Measurements from ENCODE around the gene CPT2.
A peak's percentile ranks its signal among the peaks of the same experiment; 100 is the strongest.

Gene CPT2

GRCh38 chr1:53218201-53218600, 21.6 kb downstream of the CPT2 start:
- DNase-seq (ENCODE audit: low spot score) = no peak

GRCh38 chr1:53219711-53220110, 23.1 kb downstream of the CPT2 start:
- DNase-seq (ENCODE audit: low spot score) = no peak

GRCh38 chr1:53220171-53220961, 23.7 kb downstream of the CPT2 start, which contains the start of gene CZIB:
Gene CZIB (minus strand): TSS chr1:53220634. CDS start chr1:53220575, 59 bp downstream.
- peak; percentile 94 for DNase-seq (ENCODE audit: low spot score)

GRCh38 chr1:53220962-53221286, 24.3 kb downstream of the CPT2 start:
- no peak for DNase-seq (ENCODE audit: low spot score)

GRCh38 chr1:53237638-53238037, 41.0 kb downstream of the CPT2 start:
- no peak for DNase-seq (ENCODE audit: low spot score)

- DNase-seq (ENCODE audit: low spot score) = peak; percentile 96
Observed at GRCh38 chr1:53238197-53239155, 41.9 kb downstream of the CPT2 start, which contains the start of gene MAGOH. Gene MAGOH (minus strand): TSS chr1:53238518. CDS start chr1:53238448, 70 bp downstream.

GRCh38 chr1:53241828-53242227, 45.2 kb downstream of the CPT2 start:
- no peak for DNase-seq (ENCODE audit: low spot score)

GRCh38 chr1:53242381-53242780, 45.8 kb downstream of the CPT2 start:
- DNase-seq (ENCODE audit: low spot score) = no peak

GRCh38 chr1:53244141-53244540, 47.5 kb downstream of the CPT2 start:
- DNase-seq (ENCODE audit: low spot score) = no peak

- DNase-seq (ENCODE audit: low spot score) = no peak
Observed at GRCh38 chr1:53246261-53247134, 49.9 kb downstream of the CPT2 start.

- no peak for DNase-seq (ENCODE audit: low spot score)
Observed at GRCh38 chr1:53249706-53250105, 53.1 kb downstream of the CPT2 start.

- no peak for DNase-seq (ENCODE audit: low spot score)
Observed at GRCh38 chr1:53250325-53250724, 53.7 kb downstream of the CPT2 start.

- DNase-seq (ENCODE audit: low spot score) = no peak
Observed at GRCh38 chr1:53254011-53254640, 57.5 kb downstream of the CPT2 start.

- no peak for DNase-seq (ENCODE audit: low spot score)
Observed at GRCh38 chr1:53255031-53255430, 58.4 kb downstream of the CPT2 start.

- DNase-seq (ENCODE audit: low spot score) = no peak
Observed at GRCh38 chr1:53256511-53257453, 60.2 kb downstream of the CPT2 start.

- no peak for DNase-seq (ENCODE audit: low spot score)
Observed at GRCh38 chr1:53257454-53258081, 60.9 kb downstream of the CPT2 start.

GRCh38 chr1:53258216-53258615, 61.6 kb downstream of the CPT2 start:
- no peak for DNase-seq (ENCODE audit: low spot score)

- no peak for DNase-seq (ENCODE audit: low spot score)
Observed at GRCh38 chr1:53259932-53260331, 63.3 kb downstream of the CPT2 start.

GRCh38 chr1:53260631-53261247, 64.1 kb downstream of the CPT2 start:
- DNase-seq (ENCODE audit: low spot score) = no peak
